SIG-M5 treated with dmso at 0.1 percent for 504 hours (cell line): ENCODE results near the gene TSC1.
"Not testable (repeated sequence)": the region's sequence is repeated elsewhere in the genome, so short reads cannot be mapped to it uniquely, and the experiment has no call there.

Source experiments
- DNase-seq: peaks from one replicate; lab custom pipeline; 2025; ENCODE audit not compliant: unreplicated experiment; lab: John Stamatoyannopoulos, UW

TSC1 gene

GRCh38 chr9:132944294-132945185 is at the start of gene TSC1:
Gene TSC1, minus strand, starts transcription at chr9:132944616. Its CDS starts 15,744 bp downstream, at chr9:132928872.
- DNase-seq = peak; percentile 90

- DNase-seq = no peak
Measured at GRCh38 chr9:132993511-132993939, 49.1 kb upstream of the TSC1 start.

- DNase-seq = no peak
Measured at GRCh38 chr9:132991351-132992300, 47.2 kb upstream of the TSC1 start.

GRCh38 chr9:132990781-132991180 is 46.4 kb upstream of the TSC1 start:
- DNase-seq = no peak

- DNase-seq = not testable (repeated sequence)
Measured at GRCh38 chr9:132989998-132990557, 45.7 kb upstream of the TSC1 start.

- no peak for DNase-seq
Measured at GRCh38 chr9:132989414-132989996, 45.1 kb upstream of the TSC1 start.

GRCh38 chr9:132989014-132989310 is 44.5 kb upstream of the TSC1 start:
- no peak for DNase-seq

GRCh38 chr9:132988244-132989013 is 44.0 kb upstream of the TSC1 start:
- DNase-seq = no peak

GRCh38 chr9:132986640-132987620 is 42.5 kb upstream of the TSC1 start:
- DNase-seq = no peak

GRCh38 chr9:132986114-132986513 is 41.7 kb upstream of the TSC1 start:
- DNase-seq = no peak

GRCh38 chr9:132985489-132985888 is 41.1 kb upstream of the TSC1 start:
- no peak for DNase-seq

GRCh38 chr9:132985071-132985350 is 40.6 kb upstream of the TSC1 start:
- DNase-seq = no peak

GRCh38 chr9:132984202-132985070 is 40.0 kb upstream of the TSC1 start:
- no peak for DNase-seq

GRCh38 chr9:132983491-132984201 is 39.2 kb upstream of the TSC1 start:
- no peak for DNase-seq

GRCh38 chr9:132982458-132982857 is 38.0 kb upstream of the TSC1 start:
- no peak for DNase-seq

GRCh38 chr9:132980157-132980556 is 35.7 kb upstream of the TSC1 start:
- no peak for DNase-seq

GRCh38 chr9:132978451-132979131 is 34.2 kb upstream of the TSC1 start, which contains the start of gene GFI1B:
Gene GFI1B, plus strand, starts transcription at chr9:132978694. Its CDS starts 7,985 bp downstream, at chr9:132986679.
- DNase-seq = peak; percentile 23
